Nephron (organoid): Measurements from ENCODE around the gene PPM1H.

Experiments used
- H3K27ac Mint-ChIP-seq, 3 experiments: 2 replicates each; pipeline ENCODE4 v1.8.0; 2020; ENCODE audit warnings: mixed read lengths in 3 of 3, mild to moderate bottlenecking in 2 of 3, moderate library complexity in 1 of 3
- H3K27me3 Mint-ChIP-seq: 2 replicates; pipeline ENCODE4 v1.8.0; 2021; ENCODE audit warnings: low read depth, mild to moderate bottlenecking, moderate library complexity, mixed read lengths
- H3K36me3 Mint-ChIP-seq: 2 replicates; pipeline ENCODE4 v1.8.0; 2020; ENCODE audit warnings: low read depth, mixed read lengths
- H3K4me1 Mint-ChIP-seq: 2 replicates; pipeline ENCODE4 v1.8.0; 2020; ENCODE audit warnings: mixed read lengths
- H3K4me3 Mint-ChIP-seq, 3 experiments: 2 replicates each; pipeline ENCODE4 v1.8.0; 2020; ENCODE audit warnings: mild to moderate bottlenecking in 3 of 3, mixed read lengths in 3 of 3, moderate library complexity in 2 of 3
- H3K9me3 Mint-ChIP-seq: 2 replicates; pipeline ENCODE4 v1.8.0; 2020; ENCODE audit warnings: mixed read lengths
- TF ChIP-seq, protein P1 (sequence below), 3 experiments: fragments of 200-600 bp; sonication (generic); IDR thresholded peaks; one replicate each; pipeline ENCODE4 v1.5.0; 2021; ENCODE audit warnings: antibody characterized with exemption in 3 of 3; ENCODE audit not compliant: unreplicated experiment in 3 of 3

The PPM1H gene

DNA sequence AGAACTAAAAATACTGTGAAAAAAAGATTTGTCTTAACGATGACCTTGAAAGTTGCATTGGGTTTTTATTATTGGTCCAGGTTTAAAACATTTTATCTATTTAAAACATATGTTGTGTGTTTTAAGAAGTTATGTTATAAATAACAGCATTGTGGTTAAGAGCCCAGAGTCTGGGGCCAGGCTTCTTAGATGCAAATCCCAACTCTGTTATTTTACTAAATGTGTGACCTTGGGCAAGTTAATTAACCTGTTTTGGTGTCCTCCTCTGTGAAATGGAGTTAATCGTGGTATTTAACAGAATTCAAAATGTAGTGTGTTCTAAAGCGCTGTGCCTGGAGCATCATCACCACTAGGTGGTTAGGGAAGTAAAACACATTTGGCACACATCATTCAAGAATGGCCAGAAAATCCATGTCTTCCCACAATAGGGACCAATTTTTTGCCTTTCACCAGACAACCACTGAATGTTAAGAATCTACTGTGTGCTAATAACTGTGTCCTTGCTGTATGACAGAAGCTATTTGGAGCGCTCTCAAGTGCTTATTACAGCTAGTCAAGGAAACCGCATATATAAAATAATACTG, 335.0 kb downstream of the PPM1H start:
- Mint-ChIP-seq H3K9me3 (no peaks in the 10 kb centered on the region), H3K27me3 (no peaks in the 10 kb centered on the region), H3K4me3 (no peak overlapping the region), H3K36me3 (peaks cover 3% of the 10 kb centered on the region), H3K27ac (peak overlapping the region in 1 of 3 experiments; percentile 100), H3K4me1 (peaks cover 21% of the 10 kb centered on the region)
- TF ChIP-seq, protein P1, sequence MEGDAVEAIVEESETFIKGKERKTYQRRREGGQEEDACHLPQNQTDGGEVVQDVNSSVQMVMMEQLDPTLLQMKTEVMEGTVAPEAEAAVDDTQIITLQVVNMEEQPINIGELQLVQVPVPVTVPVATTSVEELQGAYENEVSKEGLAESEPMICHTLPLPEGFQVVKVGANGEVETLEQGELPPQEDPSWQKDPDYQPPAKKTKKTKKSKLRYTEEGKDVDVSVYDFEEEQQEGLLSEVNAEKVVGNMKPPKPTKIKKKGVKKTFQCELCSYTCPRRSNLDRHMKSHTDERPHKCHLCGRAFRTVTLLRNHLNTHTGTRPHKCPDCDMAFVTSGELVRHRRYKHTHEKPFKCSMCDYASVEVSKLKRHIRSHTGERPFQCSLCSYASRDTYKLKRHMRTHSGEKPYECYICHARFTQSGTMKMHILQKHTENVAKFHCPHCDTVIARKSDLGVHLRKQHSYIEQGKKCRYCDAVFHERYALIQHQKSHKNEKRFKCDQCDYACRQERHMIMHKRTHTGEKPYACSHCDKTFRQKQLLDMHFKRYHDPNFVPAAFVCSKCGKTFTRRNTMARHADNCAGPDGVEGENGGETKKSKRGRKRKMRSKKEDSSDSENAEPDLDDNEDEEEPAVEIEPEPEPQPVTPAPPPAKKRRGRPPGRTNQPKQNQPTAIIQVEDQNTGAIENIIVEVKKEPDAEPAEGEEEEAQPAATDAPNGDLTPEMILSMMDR (IDR thresholded peaks at IDR 0.05; ENCODE audit: unreplicated experiment in 3 of 3) = peak in 1 of 3 experiments; percentile 11

- Mint-ChIP-seq H3K4me1 (peaks cover 16% of the 10 kb centered on the region), H3K4me3 (no peak overlapping the region), H3K9me3 (no peaks in the 10 kb centered on the region), H3K36me3 (peaks cover 3% of the 10 kb centered on the region), H3K27me3 (no peaks in the 10 kb centered on the region), H3K27ac (no peak overlapping the region)
- TF ChIP-seq, protein P1 (IDR thresholded peaks at IDR 0.05; ENCODE audit: unreplicated experiment in 3 of 3) = no peak
Measured at GRCh38 chr12:62598846-62599245, 336.1 kb downstream of the PPM1H start.

DNA sequence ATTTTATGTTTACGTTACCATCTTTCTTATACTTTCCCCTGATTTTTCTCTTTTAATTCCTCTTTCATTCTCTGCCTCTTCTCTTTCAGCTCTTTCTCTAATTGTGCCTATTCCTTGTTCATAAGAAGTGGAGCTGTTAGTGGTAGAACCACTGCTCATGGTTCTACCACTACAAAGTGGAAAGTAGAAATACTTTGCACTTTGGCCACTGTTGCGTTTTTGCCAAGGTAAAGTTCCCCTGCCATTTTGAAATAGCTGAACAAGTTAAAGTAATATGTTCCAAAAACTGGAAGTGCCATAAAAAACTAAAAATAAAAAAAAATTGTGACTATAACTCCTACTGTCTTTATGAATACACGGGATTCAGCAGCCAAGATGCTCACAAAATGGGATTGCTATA, 337.7 kb downstream of the PPM1H start:
- H3K4me1 Mint-ChIP-seq = peaks cover 16% of the 10 kb centered on the region

More for the DNA sequence above, 337.7 kb downstream of the PPM1H start:
- Mint-ChIP-seq H3K4me3 (no peak overlapping the region), H3K9me3 (no peaks in the 10 kb centered on the region), H3K27ac (no peak overlapping the region), H3K36me3 (peaks cover 3% of the 10 kb centered on the region), H3K27me3 (no peaks in the 10 kb centered on the region)
- TF ChIP-seq, protein P1 (IDR thresholded peaks at IDR 0.05; ENCODE audit: unreplicated experiment in 3 of 3) = no peak
